GM10847 (cell line): ENCODE results near the gene CRYGN.

Experiments
- POLR2A ChIP-seq: IDR thresholded peaks from 2 replicates; pipeline ENCODE4 v1.6.1; 2011; ENCODE audit not compliant: insufficient read length; ENCODE audit errors: extremely low read depth

The CRYGN gene

DNA sequence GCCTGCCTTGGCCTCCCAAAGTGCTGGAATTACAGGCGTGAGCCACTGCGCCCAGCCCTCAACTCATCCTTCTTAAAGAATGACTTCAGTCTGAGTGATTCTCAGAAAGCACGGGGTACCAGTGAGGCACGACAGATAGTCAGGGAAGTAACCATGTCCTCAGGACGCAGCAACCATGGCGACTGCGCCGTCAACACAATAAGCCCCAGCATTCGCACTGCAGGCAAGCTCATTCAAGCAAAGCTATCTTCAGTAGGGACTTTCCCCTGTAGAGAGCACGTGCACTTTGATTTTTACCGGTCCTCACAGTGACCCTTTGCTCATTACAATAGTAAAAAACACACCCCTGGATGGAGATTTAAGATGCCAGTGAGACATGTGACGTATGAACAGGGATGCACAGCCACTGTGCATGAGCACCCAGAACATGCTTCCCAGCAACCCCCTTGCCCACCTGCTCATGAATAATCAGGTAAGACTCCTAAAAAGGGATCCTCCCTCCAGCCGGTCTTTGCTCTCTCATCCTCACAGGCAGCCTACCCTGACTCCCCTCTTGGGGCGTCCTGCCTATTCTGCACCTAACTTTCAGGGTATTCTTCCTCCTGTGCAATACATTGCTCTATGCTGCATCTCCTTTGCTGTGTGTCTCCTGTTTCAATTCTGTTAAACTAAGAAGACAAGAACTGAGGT lies 39.2 kb downstream of the CRYGN start:
- TF ChIP-seq POLR2A = no peak

DNA sequence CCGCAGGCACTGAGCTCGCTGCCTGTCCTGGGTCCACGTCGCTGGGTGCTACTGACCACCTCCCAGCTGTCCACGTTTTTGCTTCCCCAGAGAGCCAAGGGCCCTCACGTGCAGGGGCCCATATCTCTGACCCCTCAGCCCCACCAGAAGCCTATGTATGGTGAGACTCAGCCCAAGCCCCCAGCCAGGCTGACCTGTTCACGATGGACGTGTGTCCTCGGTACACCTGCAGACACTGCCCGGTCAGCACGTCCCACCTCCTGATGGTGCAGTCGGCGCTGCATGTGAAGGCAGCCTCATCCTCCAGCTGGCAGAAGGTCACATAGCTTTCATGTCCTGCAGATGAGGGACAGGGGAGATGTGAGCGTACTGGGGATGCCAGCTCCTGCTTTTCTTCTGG lies 40.0 kb downstream of the CRYGN start:
- no peak for TF ChIP-seq POLR2A

DNA sequence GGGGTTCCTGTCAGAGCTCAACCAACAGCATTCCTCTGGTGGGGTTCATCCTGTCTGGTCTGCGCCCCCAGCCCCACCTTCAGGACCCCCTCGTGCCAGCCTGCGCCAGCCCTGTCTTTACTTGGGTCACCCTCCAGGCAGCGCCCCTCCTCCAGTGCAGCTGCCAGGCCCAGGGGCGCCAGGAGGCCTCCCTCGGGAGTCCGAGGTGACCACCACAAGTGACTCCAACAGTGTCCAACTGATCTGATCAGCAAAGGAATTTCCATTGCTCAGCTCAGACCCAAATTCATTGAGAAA lies 40.7 kb downstream of the CRYGN start:
- TF ChIP-seq POLR2A = no peak

DNA sequence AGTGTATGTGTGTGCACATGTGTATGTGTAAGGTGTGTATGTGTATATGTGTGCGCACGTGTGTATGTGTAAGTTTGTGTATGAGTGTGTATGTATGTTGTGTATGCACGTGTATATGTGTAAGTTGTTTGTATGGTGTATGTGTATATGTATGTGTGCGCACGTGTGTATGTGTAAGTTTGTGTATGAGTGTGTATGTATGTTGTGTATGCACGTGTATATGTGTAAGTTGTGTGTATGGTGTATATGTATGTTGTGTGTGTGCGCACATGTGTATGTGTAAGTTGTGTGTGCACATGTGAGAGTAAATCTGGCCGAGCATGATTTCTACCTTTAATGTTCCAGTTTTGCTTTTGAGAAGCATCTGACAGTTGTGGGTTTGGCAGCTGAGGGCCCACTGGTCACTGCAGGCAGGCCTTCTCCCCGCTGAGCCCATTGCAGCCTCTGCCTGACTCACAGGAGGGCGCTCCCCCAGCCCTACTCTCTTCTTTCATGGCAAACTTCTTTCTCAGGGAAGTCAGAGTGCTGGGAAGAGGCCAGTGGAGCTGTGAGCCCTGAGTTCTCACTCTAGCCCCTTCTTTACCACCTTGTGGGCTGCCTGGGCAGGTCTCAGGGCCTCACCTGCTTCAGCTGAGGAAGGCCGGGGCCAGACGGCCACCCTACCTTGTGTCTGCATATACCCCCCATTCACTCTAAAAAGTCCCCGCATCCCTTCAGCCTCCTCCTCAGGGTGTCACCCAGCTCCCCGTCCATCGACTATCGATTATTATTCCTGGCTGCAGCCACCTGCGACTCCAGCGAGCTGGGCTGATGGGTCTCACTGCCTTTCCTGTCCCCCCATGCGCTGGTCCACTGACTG lies 41.3 kb downstream of the CRYGN start:
- no peak for TF ChIP-seq POLR2A

DNA sequence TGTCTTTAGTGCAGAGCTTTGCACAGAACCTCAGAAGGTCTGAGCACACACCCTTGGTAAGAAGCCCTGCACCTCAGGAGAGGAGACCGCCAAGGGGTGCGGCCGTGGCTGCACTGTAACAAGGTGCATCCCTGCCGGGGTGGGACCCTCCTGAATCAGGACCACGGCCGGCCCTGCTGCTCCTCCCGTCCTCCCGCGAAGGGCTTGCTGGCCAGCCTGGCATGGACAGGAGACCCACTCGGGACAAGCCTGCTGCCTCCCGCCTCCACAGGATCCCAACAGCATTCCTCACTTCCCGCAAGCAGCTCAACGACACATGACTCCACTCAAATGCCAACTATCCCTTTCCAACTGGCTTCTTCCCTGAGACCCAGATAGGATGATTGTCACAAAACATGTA lies 42.9 kb downstream of the CRYGN start:
- no peak for TF ChIP-seq POLR2A

DNA sequence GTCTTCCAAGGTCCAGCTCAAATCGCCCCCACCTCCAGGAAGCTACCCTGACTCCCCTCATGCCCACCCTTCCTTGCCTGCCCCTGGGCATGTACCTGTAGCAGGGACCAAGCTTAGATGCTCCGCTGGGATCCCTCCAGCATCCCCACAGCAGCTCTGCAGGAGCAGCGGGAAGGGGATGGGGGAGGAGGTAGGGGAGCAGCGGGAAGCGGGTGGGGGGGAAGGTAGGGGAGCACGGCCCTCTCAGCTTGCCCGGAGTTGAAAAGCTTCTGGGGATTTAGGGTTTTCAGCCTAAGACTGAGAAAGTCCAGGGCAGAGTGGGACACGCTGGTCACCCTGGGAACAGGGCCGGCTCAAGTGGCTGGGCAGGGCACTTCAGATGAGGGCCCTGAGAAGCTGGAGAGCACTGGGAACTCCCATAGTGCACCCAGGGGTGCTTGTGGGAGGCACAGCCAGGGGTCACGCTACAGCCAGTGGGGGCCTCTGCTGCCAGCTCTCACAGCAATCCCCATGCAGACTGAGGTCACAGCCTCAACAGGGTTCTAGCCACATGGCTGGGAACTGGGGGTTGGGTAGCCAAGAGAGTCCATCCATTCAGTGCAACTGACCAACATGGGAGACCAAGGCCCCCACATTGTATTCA lies 43.5 kb downstream of the CRYGN start:
- no peak for TF ChIP-seq POLR2A

DNA sequence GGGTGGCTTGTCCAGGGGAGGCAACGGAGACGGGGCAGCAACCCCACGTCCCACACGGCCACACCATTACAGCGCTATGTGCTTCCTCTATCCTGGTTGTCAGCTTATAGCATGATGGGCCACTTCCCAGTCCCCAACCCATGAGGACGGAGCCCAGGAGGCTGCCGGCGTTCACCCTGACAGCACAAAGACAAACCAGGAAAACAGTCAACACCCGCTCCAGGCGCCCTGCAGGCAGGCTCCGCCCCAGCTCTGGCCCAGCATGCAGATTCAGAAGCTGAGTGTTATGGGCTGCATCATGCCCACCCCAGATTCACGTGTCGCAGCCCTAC lies 44.9 kb downstream of the CRYGN start:
- no peak for TF ChIP-seq POLR2A

DNA sequence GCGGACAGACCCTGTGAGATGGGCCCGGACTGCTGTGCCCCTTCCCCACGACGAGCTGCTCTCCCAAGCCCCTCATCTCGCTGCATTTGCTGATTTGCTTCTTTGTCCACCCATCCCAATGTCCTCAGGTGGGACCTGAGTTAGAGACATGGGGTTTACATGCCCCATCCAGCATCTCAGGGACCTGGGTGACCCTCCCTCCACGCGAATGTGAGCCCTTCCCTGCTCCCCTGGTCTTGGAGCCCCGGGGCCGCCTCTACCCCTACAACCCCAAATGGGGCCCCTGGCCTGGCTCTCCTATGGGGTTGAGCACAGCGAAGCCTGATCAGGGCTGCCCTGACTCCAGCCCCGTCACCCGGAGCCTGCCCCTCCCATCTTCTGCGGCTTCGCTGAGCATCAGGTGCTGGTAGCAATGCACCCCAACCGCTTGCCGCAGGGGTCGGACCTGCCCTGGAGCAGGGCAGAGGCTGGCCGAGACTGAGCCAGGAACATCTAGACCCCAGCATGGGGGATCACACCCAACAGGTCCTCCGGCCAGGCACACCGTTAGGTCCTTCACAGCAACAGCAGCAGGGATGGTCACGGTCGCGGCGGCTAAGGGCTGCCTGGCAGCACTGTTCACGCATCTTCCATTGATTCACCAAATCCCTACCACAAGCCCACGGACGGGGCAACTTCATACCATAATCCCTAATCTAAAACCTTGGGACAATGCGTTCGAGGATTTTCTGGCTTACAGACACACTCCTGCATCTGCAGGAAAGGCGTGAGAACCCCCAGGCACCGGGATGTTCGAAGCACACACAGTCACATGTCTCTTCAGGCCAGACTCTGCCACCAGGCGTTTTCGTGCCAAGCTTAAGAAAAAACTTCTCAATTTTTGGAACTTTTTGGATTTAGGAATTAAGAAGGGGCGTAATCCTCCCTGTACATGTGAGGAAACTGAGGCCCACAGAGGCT lies 45.6 kb downstream of the CRYGN start:
- no peak for TF ChIP-seq POLR2A

DNA sequence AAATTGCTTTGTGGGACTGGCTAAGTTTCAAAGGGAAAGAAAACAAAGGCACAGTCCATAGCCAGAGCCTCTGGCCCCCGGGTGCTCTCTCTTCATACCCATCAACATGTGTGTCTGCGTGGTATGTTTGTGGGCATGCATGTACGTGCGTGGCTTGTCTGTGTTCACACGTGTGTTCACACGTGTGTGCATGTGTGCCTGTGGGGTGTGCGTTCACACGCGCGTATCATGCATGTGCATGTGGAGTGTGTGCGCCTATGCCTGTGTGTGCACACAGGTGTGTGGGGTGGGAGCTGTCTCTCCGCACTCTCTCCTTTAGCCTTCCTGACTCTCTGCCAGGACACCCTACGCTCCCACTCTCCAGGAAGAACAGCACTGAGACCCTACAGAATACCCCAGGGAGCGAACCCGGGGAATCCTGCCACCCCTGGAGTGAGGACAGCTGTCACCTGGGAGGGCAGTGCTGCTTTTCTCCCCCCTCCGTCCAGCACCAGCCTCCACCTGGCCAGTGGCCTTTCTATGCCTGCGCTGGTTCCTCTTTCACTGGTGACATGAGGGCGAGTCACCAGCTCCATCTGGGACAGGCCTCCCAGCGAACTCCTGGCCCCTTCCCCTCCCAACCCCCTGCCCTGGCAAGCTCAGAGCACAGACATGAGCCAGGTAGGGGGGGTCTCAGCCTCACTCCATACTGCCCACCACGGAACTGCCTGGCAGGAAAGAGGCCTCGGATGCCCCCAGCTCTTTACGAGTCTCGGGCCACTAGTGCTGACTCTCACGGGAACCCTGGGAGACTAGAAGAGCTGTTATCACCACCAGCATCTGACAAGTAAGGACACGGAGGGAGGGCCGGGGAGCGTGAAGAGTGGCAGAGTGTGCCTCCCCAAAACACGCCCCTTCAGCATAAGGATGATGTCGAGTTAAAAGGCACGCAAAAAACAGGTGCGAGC lies 46.6 kb downstream of the CRYGN start:
- no peak for TF ChIP-seq POLR2A

DNA sequence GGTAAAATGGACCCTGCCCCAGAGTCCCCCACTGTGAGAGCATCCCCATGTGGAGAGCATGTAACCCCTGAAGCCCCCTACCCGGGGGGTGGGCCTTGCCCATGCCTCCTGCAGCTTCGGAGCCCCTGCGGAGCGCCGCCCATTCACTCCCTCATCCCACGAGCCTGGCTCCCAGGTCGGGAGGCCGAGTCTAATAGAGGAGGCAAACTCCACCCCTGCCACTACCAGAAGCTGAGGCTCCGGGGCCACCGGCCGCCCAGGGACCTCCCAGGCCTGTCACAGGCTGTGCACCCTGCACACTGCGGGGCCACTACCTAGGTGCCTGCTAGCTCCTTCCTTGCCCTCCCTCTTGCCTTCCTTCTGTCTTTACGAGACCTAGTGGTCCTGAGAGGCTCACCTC lies 47.5 kb downstream of the CRYGN start:
- TF ChIP-seq POLR2A = no peak

DNA sequence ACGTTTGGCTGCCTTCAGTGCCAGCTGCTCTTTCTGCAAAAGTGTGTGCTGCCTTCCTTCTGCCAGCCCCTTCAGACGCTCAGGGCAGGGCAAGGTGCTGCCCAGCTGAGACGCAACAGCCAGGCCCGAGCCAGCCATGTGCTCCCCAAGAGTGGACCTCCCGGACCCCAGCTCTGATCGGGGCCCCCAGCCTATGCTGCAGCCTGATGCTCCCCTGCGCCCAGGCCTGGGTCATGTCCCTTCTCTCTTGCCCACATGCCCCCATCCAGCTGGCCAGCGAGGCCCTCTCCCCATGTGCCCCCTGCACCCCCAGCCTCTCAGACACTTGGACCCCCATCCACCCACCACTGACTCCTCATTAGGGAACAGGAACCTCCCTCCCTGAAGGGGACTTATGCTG lies 47.9 kb downstream of the CRYGN start:
- TF ChIP-seq POLR2A = no peak

DNA sequence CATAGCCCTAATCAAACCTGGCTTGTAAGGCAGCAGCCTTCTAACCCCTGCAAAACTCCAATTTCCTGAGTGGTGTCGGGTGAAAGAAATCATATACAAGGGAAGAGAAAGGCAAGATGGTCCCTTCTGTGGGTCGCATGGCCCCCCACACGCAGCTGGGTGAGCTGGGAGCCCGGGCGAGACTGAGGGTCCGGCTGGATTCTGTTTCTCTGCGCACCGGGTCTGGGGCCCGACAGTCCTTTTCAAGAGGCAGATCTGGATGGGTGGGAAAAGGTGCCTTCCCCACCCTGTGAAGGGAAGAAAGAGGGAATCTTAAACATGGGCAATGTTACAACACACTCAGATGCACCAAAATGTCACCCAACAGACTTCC lies 48.6 kb downstream of the CRYGN start:
- TF ChIP-seq POLR2A = no peak

DNA sequence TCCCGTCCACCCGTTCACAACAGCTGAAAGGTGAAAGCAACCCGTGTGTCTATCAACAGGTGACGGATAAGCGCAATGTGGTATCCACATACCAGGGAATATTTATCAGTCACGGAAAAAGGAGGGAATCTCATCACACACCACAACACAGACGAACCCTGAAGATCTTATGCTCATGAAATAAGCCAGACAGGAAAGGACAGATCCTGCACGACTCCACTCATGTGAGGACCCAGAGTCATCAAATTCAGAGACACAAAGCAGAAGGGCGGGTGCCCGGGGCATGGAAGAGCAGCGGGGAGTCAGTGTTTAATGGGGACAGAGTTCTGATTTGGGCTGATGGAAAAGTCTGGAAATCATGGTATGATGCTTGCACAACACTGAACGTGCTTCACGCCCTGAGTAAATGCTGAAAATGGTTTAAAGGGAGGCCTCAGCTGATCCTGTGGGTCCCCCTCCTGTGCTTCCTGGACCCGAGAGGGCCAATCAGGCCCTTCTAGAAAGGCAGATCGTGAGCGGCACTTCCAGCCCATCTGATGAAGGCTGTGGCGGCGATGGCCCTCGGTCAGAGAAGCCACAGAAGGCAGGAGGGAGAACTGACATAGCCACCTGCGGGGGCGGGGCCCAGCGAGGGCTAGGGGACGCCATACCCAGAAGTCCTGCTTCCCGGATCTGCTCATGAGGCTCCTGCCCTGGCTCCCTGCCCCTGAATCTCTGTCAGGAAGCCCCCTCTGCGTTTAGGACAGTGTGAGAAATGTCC lies 49.2 kb downstream of the CRYGN start:
- TF ChIP-seq POLR2A = no peak
